Anterior cingulate cortex (tissue), 58 donors: ENCODE results near the gene HNRNPH3.

Experiments
- DNase-seq, 58 donors: peaks; one replicate each; lab custom pipeline; 2025; lab: John Stamatoyannopoulos, UW

Gene HNRNPH3

DNA sequence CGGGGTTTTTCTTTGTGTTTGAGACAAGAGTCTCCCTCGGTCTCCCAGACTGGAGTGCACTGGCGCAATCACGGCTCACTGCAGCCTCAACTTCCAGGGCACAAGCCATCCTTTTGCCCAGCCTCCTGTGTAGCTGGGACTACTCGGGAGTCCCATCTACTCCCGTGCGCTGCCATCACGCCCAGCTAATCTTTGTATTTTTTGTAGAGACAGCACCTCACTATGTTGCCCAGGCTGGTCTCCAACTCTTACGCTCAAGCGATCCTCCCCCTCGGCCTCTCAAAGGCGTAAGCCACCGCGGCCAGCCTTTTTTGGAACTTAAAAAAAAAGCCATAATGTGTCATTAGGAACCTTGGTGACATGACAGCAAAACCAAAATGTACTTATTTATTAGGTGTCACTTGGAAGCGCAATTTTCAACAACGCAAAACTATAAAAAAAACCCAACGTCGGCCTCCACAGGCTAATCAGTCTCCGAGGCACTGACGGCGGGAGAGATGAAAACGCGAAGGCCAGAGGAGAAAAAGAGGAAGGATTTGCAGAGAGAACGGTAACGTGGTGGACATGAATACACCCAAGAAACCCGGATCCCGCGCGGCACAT lies 911 bp upstream of the HNRNPH3 start:
- peak in 38 of 58 donors; percentile 7 to 70 (median 49) for DNase-seq

DNA sequence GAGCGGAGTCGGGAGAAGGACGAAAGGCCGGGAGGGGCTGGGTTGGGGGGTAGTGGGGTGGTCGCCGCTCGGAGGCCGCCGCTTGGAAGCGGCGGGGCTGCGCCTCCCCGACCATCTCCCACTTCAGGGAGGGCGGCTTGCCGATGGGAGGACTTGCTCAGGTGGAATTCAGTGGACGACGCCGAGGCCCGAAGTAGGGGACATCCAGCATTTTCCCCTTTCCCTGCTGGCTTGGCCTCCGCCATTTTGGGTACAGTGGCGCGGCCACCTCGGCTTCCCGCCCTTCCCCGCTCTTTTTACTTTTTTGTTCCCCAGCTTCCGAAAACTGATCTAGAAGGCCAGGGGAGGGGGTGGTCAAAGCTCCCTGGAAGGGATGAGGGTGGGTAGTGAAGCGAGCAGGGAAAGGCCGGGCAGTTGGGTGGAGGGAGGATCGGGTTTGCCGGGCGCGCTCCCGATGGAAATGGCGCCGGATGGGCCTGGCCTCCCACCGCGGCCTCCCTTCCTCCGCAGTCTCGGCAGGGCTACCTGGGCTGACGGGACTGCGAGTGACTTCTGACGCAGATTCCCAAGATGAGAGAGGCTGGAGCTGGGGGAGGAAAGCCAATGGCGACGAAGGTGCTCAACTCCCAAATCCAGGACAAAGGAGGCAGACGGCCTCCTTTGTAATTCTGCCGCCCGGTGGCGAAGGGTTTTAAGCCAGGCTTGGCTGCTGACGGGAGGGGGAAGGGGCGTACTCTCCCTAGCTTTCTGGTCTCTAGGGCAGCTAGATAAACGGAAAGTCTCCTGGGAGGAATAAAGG lies 594 bp downstream of the HNRNPH3 start, which contains the start of gene PBLD:
Gene PBLD (minus strand): TSS at position 670 of the 799 bp plus-strand sequence. CDS start 26,084 bp downstream, outside the sequence.
- DNase-seq, result peak in 55 of 58 donors; percentile 5 to 81 (median 67)

DNA sequence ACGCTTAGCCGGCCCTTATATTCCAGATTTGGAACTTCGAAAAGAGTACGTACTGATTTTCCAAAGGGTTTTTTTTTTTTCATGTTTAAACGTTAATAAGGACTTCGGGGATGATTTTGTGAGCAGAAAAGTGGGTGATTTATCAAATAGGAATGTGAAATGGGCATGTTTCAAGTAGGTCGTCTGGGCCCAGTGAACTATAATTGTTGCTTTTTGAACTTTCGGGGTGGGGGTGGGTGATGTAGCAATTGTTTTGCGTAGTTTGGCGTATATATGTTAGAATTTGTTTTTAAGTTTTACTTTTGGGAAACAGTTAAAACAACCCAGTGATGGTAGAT lies 1.2 kb downstream of the HNRNPH3 start:
- no peak for DNase-seq

DNA sequence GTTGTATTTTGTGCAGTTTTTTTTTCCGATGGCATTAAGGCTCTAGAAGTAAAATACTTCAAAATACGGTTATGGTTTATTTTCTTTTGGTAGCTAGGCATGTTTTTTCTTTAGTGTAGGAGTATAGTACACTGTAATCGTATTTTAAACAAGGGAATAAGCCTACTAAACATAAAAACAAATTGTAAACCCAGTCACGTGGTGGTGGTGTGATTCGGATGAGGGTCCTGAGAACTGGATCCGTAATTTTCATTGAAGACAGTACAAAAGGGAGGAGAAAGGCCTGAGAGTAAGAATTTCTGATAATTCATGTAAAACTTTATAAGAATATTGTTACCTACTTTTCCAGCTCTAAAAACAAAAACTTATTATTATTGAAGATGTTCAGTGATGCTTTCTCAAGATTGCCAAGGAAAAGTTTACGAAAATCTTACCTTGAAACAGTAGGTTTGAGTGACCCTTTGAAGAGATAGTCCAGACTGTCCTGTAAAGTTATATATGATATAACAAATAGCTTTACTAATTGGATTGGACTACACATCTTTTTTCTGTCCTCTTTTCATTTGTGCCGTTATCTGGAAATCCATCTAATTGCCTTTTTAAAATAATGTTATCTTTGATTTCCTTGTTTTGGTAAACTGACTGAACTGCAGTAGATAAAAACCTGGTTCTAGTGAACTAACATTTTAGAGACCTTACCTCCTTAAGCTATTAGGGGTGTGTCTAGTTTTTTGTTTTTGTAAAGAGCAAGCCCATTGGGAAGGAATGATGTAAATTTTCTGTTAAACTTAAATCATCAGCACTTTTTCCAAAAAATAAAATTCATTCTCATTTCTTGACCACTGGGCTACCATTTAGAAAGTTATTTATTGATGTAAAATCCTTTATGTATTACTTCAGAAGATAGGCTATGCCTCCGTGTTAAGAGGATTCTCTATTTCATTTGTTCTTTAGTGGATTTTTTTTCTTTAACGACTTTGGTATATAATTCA lies 1.9 kb downstream of the HNRNPH3 start:
- peak in 1 of 58 donors; percentile 13 for DNase-seq

DNA sequence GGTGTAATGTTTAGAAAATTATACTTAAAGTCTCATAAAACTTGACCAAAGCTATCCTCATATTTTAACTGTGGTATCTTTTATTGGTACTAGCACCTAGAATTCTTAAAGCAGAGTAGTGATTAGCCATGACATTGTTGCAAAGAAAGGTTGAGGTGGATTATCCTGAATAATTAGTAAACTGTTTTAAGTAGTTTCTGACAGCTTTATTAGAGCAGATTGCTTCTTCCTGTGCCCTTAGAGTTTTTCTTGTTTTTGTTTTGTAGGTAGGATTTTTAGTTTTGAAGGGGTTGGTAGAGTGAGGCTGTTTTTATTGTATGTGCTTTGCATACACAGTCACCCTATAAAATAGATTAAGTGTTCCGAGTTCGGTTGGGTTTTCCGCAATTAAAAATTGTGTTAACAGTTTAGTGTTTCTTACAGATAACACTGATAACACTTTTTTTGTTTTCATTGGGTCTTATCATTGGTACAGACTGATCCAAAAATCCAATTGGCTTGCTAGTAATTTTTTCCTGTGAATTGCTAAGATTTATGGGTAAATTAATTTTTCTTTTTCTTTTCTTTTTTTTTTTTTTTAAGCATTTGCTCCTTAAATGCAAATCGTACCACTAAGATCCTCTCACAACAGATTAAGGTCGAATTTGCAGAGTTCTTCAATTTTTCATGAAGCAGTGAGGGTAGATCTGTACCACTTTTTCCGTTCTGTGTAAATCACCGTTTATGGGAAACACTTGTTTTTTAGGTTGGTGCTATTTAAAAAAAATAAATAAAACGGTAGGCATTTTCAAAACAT lies 3.0 kb downstream of the HNRNPH3 start:
- DNase-seq, result no peak

DNA sequence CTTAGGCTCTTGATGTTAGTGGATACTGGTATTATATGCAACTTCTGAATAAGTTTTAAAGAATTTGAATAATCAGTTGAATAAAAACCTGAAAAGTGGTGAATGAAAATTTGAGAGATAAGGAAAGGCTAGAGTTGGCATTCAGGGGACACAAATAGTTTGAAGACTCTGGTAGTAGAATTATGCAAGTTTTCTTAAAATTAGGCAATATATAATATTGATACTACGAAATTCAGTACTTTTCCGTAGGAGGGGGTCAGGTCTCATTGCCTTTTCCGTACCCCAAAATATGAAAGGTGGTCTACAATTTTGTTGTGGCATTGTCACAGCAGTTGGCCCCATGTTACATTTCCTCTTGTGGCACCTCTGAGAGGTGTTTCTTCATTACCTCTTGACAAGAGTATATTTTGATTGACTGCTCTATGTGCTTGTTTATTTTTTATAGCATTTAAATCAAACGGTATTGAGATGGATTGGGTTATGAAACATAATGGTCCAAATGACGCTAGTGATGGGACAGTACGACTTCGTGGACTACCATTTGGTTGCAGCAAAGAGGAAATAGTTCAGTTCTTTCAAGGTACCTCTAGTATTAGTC lies 5.0 kb downstream of the HNRNPH3 start:
- DNase-seq, result no peak

DNA sequence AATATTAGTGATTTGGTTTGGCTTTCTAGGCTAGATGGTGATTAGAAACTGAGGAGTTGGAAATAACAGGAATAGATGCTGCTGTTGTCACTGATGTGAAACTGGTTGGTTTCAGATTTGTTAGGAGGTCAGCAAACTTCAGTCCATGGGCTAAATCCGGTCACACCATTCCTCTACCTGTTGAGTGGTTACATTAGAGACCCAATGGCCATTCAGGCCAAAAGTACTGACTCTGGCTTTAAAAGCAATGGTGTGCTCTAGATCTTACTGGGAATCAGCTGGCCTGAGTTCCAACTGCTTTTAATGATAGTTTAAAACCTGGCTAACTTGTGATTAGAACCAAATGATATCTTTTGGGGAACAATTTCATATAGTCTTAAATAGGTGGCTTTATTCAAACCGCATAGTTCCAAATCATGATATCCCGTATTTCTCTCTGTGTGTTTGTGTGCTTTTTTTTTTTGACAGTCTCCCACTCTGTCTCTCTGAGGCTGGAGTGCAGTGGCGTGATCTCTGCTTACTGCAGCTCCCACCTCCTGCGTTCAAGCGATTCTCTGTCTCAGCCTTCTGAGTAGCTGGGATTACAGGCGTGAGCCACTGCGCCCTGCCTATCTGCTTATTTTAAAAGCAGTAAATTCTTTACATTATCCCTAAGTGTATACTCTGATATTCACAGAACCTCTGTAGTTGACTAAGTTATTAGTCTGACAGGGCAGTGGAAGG lies 8.7 kb downstream of the HNRNPH3 start:
- DNase-seq, result no peak

DNA sequence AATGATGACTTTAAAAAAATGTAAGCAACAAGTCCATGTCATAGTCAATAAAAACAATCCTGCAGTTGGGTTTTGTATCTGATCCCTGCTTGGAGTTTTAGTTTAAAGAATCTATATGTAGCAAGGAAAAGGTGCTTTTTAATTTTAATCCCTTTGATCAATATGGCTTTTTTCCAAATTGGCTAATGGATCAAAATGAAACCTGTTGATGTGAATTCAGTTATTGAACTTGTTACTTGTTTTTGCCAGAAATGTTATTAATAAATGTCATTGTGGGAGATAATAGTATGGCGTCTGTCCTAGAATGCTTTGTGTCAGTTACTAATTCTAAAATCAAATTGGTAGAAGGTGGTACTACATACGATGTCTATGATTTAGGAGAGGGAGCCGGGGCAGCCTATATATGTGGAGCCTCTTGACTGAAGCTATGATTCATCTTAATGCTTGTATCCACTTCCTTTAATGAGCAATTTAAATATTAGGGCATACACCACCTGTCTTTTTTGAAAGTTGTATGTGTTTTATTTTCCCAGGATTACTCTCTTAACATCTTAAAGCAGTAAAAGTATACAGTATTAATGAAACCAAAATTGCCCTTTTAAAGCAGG lies 11.1 kb downstream of the HNRNPH3 start:
- DNase-seq, result no peak

DNA sequence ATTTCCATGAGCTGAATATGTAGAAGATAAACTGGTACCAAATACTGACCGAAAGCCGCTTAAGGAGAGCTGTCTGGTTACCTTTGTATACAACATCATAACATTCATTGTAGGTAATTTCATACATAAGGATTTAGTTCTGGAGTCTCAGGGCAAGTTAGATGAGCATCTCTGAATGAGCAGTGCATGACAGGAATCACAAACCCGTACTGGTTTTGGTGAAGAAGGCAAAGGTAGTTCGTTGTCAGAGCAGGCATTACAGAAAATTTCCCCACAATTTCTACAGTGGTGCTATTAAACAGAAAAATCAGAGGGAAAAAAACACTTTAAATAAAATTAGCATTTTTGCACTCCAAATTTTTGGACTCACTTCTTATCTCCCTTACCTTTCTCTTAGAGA lies 13.8 kb downstream of the HNRNPH3 start:
- DNase-seq, result no peak

DNA sequence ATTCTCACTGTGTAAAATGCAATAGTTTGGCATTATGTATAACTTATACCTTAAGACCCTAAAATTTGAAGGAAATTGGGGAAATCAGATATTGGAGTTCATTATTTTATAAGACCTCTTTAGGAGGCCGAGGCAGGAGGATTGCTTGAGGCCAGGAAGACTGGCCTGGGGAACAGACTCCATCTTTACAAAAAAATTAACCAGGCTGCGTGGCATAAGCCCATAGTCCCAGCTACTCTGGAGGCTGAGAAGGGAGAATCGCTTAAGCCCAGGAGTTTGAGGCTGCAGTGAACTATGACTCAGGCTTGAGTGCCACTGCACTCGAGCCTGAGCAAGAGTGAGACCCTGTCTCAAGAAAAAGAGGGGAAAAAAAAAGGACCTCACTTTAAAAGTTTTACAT lies 14.9 kb downstream of the HNRNPH3 start:
- no peak for DNase-seq

DNA sequence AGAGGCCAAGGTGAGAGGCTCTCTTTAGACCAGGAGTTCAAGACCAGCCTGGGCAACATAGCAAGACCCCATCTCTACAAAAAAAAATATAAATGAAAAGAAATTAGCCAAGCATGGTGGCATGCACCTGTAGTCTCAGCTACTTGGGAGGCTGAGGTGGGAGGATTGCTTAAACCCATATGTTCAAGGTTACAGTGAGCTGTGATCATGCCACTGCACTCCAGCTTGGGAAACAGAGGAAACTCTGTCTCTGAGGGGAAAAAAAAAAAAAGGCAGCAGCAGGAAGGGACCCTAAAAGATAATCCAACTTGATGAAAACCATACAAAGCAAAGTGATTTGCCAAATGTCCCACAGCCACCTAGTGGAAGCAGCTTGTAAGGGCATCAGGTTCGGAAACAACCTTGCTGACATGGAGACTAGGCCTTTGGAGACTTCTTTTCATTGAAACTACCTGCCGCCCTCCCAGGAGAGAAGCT lies 16.4 kb downstream of the HNRNPH3 start:
- DNase-seq, result peak in 12 of 58 donors; percentile 0 to 28 (median 8)

DNA sequence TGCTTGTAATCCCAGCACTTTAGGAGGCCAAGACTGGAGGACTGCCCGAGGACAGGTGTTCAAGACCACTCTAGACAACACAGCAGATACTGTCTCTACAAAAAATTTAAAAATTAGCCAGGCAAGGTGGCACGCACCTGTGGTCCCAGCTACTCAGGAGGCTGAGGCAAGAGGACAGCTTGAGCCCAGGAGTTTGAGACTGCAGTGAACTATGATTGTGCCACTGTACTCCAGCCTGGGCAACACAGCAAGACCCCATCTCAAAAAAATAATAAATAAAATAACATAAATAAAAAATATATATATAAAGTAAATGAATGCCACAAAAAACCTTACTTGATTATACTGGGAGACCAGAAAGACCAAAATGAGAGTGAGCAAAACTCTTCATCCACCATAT lies 21.7 kb downstream of the HNRNPH3 start:
- no peak for DNase-seq

DNA sequence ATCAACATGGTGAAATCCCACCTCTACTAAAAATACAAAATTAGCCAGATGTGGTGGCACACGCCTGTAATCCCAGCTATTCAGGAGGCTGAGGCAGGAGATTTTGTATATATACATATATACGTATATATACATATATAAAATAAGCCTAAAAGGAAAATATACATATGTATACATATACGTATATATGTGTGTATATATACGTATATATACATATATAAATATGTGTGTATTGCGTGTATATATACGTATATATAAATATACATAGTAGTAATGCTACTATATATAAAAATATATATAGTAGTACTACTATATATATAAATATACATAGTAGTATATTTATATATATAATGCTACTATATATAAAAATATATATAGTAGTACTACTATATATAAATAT lies 27.3 kb downstream of the HNRNPH3 start:
- no peak for DNase-seq

DNA sequence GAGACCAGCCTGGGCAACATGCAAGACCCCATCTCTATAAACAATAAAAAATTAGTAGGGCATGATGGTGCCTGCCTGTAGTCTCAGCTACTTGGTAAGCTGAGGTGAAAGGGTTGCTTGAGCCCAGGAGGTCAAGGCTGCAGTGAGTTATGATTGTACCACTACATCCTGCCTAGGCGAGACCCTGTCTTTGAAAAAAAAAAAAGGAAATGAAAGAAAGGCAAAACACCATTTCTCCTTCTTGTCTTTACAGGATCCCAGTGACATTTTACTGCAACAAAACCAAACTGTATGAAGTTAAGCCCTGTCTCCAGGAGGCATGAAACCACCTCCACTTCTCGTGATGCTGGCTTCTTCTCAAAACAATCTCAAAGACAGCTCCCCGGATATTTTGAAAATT lies 30.7 kb downstream of the HNRNPH3 start:
- no peak for DNase-seq

DNA sequence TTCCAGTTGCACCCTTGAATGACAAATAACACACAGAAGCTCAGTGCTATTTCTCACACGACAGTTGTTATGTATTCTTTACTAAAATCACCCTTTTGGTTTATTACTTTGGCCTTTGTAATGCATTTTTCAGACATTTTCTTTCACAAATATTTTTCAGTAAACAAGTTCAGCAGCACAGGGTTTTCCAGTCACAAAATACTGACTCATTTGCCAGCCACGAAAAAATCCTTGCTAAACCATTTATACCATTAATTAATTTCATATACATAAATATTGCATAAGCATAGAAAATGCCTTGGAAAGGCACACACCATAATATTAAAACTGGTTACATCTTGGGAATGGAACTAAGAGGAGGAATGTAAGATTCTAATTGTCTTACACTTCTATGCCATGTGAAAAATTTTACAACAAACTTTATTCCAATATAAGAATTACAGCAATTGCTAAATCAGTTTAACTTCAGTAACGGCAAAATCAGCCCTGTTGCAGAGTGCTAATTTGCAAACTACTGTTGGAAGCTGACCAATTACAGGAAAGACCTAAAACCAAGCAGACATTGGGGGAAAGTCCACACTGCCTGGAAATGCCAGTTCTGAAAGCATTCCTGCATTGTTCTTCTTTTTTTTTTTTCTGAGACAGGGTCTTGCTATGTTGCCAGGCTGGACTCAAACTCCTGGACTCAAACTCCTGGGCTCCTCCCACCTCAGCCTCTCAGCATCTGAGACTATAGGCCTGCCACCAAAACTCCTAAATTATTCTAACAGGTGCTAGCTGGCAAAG lies 32.4 kb downstream of the HNRNPH3 start:
- no peak for DNase-seq

DNA sequence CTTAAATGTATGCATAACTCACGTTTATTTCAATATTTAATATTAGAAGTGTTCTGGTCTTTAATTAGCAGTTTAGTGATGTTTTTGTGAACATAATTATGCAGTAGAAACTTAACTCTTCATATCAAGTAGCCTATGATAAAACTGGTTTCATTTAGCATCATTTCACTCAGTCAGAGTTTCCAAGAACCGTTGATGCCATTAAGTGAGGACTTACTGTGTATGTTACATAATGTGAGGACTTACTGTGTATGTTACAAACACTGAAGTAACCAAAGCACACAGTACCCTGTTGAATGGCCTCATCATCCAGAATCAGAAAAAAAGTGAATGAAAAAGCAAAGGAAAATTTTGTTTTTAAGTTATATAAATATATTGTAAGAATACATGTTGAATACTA lies 33.7 kb downstream of the HNRNPH3 start:
- no peak for DNase-seq

DNA sequence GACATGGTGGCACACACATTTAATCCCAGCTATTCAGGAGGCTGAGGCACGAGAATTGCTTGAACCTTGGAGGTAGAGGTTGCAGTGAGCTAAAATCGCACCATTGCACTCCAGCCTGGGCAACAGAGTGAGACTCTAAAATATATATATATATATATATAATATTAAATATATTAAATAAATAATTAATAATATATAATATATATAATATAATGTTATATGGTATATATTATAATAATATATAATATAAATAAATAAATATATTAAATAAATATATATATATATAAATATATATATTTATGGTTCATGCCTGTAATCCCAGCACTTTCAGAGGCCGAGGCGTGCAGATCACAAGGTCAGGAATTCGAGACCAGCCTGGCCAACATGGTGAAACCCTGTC lies 34.7 kb downstream of the HNRNPH3 start:
- DNase-seq, result no peak

DNA sequence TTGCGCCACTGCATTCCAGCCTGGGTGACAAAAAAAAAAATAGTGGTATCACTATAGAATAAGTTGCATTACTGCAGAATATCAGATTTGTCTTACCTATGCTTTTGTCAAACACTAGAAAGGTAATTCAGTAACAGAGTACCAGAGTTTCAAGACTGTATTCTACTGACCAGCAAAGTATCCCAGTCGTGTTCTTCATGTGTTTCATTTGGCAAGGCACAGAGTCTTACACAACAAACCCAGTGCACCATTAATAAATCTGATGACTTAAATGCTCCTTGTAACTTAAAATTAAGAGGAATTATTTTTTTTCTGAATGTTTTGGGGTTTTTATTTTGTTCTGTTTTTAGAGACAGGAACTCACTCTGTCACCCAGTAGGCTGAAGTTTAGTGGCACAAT lies 35.3 kb downstream of the HNRNPH3 start:
- DNase-seq, result no peak
